ENCODE measurements around the gene SPAG16. TPM values are rescaled to one million over a fixed set of nuclear protein-coding genes. Genes with fewer than 3 reads are reported as not detected.

Gene SPAG16
- total RNA-seq, 1 experiment from 2014 or later: 13.0 TPM

- ChIA-PET POLR2A (no interaction called here), CTCF (no interaction called here)
- H3K27me3 ChIP-seq (ENCODE audit: control insufficient read depth, insufficient read depth, low read length): no peaks in the 10 kb centered on the region
- H3K36me3 ChIP-seq (ENCODE audit: control insufficient read depth, insufficient read depth, low read length): no peaks in the 10 kb centered on the region; the same call in none of the 2 replicates
- ATAC-seq (no peak), DNase-seq (ENCODE audit: low read depth, low spot score) (no peak)
- no TSS peak for BruUV-seq (replicated peaks)
- no peak overlapping the region for H3K27ac ChIP-seq (ENCODE audit: low read length)
- no peaks in the 10 kb centered on the region for H3K4me1 ChIP-seq (ENCODE audit: control insufficient read depth, insufficient read depth, low read length)
- no peak overlapping the region for H3K4me3 ChIP-seq (ENCODE audit: low read depth in 2 of 2, low read length in 2 of 2)
- H3K9me3 ChIP-seq (ENCODE audit: control insufficient read depth, insufficient read depth, low read depth, low read length): peaks cover 14% of the 10 kb centered on the region
- intact Hi-C loops (cut with micrococcal nuclease; ENCODE audit: unreplicated experiment): no loop called here
- in situ Hi-C loops (cut with HindIII; ENCODE audit: low pct_unique_long_range_greater_than_20kb, low sequenced_read_pairs): no loop called here
- TF ChIP-seq SIN3A (IDR thresholded peaks at IDR 0.05; ENCODE audit: borderline replicate concordance, insufficient read depth, low read depth, low read length) (no peak), POLR2AphosphoS5 (IDR thresholded peaks at IDR 0.05; ENCODE audit: low read depth, low read length) (no peak), TCF7L2 (IDR thresholded peaks at IDR 0.05; ENCODE audit: low read depth, low read length) (no peak), CTCF (IDR thresholded peaks at IDR 0.05) (no peak)
- TF ChIP-seq, protein P1, sequence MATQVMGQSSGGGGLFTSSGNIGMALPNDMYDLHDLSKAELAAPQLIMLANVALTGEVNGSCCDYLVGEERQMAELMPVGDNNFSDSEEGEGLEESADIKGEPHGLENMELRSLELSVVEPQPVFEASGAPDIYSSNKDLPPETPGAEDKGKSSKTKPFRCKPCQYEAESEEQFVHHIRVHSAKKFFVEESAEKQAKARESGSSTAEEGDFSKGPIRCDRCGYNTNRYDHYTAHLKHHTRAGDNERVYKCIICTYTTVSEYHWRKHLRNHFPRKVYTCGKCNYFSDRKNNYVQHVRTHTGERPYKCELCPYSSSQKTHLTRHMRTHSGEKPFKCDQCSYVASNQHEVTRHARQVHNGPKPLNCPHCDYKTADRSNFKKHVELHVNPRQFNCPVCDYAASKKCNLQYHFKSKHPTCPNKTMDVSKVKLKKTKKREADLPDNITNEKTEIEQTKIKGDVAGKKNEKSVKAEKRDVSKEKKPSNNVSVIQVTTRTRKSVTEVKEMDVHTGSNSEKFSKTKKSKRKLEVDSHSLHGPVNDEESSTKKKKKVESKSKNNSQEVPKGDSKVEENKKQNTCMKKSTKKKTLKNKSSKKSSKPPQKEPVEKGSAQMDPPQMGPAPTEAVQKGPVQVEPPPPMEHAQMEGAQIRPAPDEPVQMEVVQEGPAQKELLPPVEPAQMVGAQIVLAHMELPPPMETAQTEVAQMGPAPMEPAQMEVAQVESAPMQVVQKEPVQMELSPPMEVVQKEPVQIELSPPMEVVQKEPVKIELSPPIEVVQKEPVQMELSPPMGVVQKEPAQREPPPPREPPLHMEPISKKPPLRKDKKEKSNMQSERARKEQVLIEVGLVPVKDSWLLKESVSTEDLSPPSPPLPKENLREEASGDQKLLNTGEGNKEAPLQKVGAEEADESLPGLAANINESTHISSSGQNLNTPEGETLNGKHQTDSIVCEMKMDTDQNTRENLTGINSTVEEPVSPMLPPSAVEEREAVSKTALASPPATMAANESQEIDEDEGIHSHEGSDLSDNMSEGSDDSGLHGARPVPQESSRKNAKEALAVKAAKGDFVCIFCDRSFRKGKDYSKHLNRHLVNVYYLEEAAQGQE (IDR thresholded peaks at IDR 0.05; ENCODE audit: insufficient read depth in 1 of 2, low read depth in 2 of 2, low read length in 1 of 2): no peak
Measured at GRCh38 chr2:213306316-213306942, 22.2 kb downstream of the SPAG16 start.

- H3K36me3 ChIP-seq (ENCODE audit: control insufficient read depth, insufficient read depth, low read length): no peaks in the 10 kb centered on the region; the same call in none of the 2 replicates
- no peak overlapping the region for H3K4me3 ChIP-seq (ENCODE audit: low read depth in 2 of 2, low read length in 2 of 2)
- BruUV-seq (replicated peaks): no TSS peak
- ATAC-seq (no peak), DNase-seq (ENCODE audit: low read depth, low spot score) (no peak)
- POLR2A ChIA-PET: no interaction called here
- no peak for TF ChIP-seq SIN3A (IDR thresholded peaks at IDR 0.05; ENCODE audit: borderline replicate concordance, insufficient read depth, low read depth, low read length)
- in situ Hi-C loops (cut with HindIII; ENCODE audit: low pct_unique_long_range_greater_than_20kb, low sequenced_read_pairs): no loop called here
- H3K27ac ChIP-seq (ENCODE audit: low read length): no peak overlapping the region
- intact Hi-C loops (cut with micrococcal nuclease; ENCODE audit: unreplicated experiment): no loop called here
- no peaks in the 10 kb centered on the region for H3K9me3 ChIP-seq (ENCODE audit: control insufficient read depth, insufficient read depth, low read depth, low read length)
- CTCF ChIA-PET: no interaction called here
- H3K4me1 ChIP-seq (ENCODE audit: control insufficient read depth, insufficient read depth, low read length): no peaks in the 10 kb centered on the region
- H3K27me3 ChIP-seq (ENCODE audit: control insufficient read depth, insufficient read depth, low read length): no peaks in the 10 kb centered on the region
Measured at GRCh38 chr2:213315168-213315876, 31.1 kb downstream of the SPAG16 start.

Data from Panc1 (cell line).